DND-41 (cell line): Measurements from ENCODE around the gene DNM2.
A peak's percentile ranks its signal among the peaks of the same experiment; 100 is the strongest.

Experiments
- ATAC-seq: fragments of 200-7000 bp; cut with Tn5 transposase; 3 replicates; pipeline ENCODE4 v1.9.1; 2021; ENCODE audit warnings: low read depth; ENCODE audit not compliant: insufficient read depth
- DNase-seq: peaks from one replicate; pipeline ENCODE4 v3.0.0-alpha.2; 2020
- H2AFZ ChIP-seq: 2 replicates; pipeline ENCODE4 v1.6.0; 2012; ENCODE audit warnings: low read depth, low read length
- H3K27ac ChIP-seq: 2 replicates; pipeline ENCODE4 v1.5.1; 2012; ENCODE audit warnings: low read length, inconsistent platforms
- H3K27me3 ChIP-seq: fragments of 200-600 bp; sonication (generic); 2 replicates; pipeline ENCODE4 v1.6.0; 2012; ENCODE audit warnings: low read length, mild to moderate bottlenecking, inconsistent platforms; ENCODE audit not compliant: insufficient read depth, poor library complexity
- H3K36me3 ChIP-seq: 2 replicates; pipeline ENCODE4 v1.5.1; 2012; ENCODE audit warnings: low read length, inconsistent platforms; ENCODE audit not compliant: insufficient read depth
- H3K4me1 ChIP-seq: 2 replicates; pipeline ENCODE4 v1.5.1; 2012; ENCODE audit warnings: mild to moderate bottlenecking, low read length; ENCODE audit not compliant: insufficient read depth
- H3K4me2 ChIP-seq: 2 replicates; pipeline ENCODE4 v1.6.0; 2012; ENCODE audit warnings: mild to moderate bottlenecking, moderate library complexity, low read length, inconsistent platforms; ENCODE audit not compliant: insufficient read depth
- H3K4me3 ChIP-seq, 2 experiments: fragments of 200-600 bp in 1 of 2; shearing (Covaris generic) in 1 of 2; 2 replicates each; pipeline ENCODE4 v1.5.1; 2012 to 2016; ENCODE audit warnings: inconsistent platforms in 2 of 2, low read length in 2 of 2, mild to moderate bottlenecking in 2 of 2, low read depth in 1 of 2, moderate library complexity in 1 of 2
- H3K79me2 ChIP-seq: 2 replicates; pipeline ENCODE4 v1.6.0; 2012; ENCODE audit warnings: low read length, inconsistent platforms; ENCODE audit not compliant: insufficient read depth
- H3K9ac ChIP-seq: 2 replicates; pipeline ENCODE4 v1.6.0; 2012; ENCODE audit warnings: low read depth, mild to moderate bottlenecking, inconsistent platforms, low read length, moderate library complexity
- H3K9me3 ChIP-seq: 2 replicates; pipeline ENCODE4 v1.5.1; 2012; ENCODE audit warnings: low read length, moderate library complexity, mild to moderate bottlenecking, inconsistent platforms; ENCODE audit not compliant: insufficient read depth, severe bottlenecking
- H4K20me1 ChIP-seq: 2 replicates; pipeline ENCODE4 v1.6.0; 2012; ENCODE audit warnings: low read length; ENCODE audit not compliant: insufficient read depth
- EZH2 ChIP-seq: IDR thresholded peaks from 3 replicates; pipeline ENCODE4 v1.6.1; 2012; ENCODE audit warnings: borderline replicate concordance, low read depth, mild to moderate bottlenecking, moderate library complexity, low read length, inconsistent platforms; ENCODE audit not compliant: severe bottlenecking
- TF ChIP-seq, protein P1 (sequence below): IDR thresholded peaks from 2 replicates; pipeline ENCODE4 v1.5.1; 2012; ENCODE audit warnings: borderline replicate concordance, low read length, moderate library complexity, mild to moderate bottlenecking; ENCODE audit not compliant: poor library complexity, severe bottlenecking; ENCODE audit errors: extremely low read depth

Gene DNM2

DNA sequence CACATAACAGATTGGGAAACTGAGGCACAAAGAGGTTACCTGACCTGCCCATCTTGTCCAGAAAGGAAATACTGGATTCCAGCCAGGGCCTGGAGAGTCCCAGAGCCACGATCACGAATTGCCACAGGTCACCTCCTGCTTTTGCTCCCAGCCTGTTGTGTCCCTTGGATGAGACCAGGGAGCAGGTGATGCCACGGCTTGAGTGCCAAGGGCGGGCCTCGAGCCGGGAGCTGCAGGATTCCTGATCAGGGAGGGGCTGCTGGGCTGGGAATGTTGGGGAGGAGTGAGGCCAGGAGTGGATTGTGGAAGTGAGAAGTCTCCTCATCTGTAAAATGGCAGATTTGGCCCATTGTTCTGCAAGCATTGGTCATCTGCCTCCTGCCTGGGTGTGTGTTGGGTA is 29.4 kb downstream of the DNM2 start:
- Histone ChIP-seq H3K4me2 (no peak overlapping the region), H3K27ac (no peak overlapping the region), H2AFZ (no peak overlapping the region), H3K4me3 (no peak overlapping the region), H4K20me1 (peaks cover 89% of the 10 kb centered on the region), H3K9ac (no peak overlapping the region), H3K4me1 (no peaks in the 10 kb centered on the region), H3K36me3 (peaks cover 14% of the 10 kb centered on the region; the same call in 1 of the 2 replicates), H3K79me2 (peaks cover 97% of the 10 kb centered on the region), H3K9me3 (no peaks in the 10 kb centered on the region), H3K27me3 (no peaks in the 10 kb centered on the region)
- DNase-seq (no peak), ATAC-seq (no peak)
- TF ChIP-seq, protein P1, sequence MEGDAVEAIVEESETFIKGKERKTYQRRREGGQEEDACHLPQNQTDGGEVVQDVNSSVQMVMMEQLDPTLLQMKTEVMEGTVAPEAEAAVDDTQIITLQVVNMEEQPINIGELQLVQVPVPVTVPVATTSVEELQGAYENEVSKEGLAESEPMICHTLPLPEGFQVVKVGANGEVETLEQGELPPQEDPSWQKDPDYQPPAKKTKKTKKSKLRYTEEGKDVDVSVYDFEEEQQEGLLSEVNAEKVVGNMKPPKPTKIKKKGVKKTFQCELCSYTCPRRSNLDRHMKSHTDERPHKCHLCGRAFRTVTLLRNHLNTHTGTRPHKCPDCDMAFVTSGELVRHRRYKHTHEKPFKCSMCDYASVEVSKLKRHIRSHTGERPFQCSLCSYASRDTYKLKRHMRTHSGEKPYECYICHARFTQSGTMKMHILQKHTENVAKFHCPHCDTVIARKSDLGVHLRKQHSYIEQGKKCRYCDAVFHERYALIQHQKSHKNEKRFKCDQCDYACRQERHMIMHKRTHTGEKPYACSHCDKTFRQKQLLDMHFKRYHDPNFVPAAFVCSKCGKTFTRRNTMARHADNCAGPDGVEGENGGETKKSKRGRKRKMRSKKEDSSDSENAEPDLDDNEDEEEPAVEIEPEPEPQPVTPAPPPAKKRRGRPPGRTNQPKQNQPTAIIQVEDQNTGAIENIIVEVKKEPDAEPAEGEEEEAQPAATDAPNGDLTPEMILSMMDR = no peak
- TF ChIP-seq EZH2 = no peak

DNA sequence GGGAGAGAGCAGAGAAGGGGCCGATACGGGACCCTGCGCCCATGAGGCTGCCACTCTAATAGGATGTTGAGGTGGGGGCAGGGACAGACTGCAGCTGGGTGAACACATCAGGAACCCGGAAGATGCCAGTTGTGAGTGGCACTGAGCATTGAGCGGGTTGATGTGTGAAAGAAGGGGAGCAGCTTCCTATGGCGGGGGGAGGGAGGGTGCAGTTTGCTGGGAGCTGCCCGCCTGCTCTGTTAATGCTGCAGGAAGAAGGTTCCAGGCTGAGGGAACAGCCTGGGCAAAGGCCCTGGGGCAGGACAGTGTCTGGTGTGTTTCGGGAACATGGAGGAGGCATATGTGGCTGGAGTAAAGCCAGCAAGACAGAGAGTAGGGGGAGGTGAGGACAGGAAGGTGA is 29.8 kb downstream of the DNM2 start:
- Histone ChIP-seq H3K36me3 (peaks cover 10% of the 10 kb centered on the region; the same call in 1 of the 2 replicates), H4K20me1 (peaks cover 89% of the 10 kb centered on the region), H3K79me2 (peaks cover 97% of the 10 kb centered on the region)

DNA sequence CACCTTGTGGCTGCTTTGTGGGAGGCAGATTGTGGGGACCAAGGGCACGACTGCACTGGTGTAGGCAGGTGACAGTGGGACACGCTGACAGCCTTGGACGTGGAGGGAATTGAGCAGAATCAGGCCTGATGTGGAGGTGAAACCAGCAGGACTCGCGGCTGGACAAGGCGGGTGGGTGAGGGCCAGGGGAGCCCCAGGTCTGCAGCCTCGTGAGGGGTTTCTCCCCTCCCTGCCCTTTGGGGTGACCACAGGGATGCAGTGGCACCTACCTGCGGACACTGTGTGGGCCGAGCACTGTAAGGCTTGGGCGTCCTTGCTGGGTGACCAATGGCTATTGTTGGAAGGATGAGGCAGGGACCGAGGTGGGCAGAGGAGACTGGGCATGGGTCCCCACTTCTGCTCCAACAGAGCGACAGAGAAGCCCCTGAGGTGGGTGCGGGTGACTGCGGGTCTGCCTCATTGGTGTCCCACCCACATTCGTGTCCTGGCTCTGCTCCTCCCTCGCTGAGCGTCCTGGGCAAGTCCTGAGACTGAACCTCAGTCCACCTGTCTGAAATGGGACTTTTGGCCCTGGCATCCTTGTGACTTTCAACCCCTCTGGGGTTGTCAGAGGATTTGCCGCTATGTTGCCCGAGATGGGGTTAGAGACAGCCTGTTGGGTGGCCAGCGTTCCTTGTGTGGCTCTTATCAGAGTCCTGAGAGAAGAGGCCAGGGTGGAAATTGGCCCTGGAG is 30.5 kb downstream of the DNM2 start:
- Histone ChIP-seq H3K4me2 (no peak overlapping the region), H3K36me3 (peaks cover 10% of the 10 kb centered on the region; the same call in 1 of the 2 replicates), H3K4me3 (no peak overlapping the region), H4K20me1 (peaks cover 86% of the 10 kb centered on the region), H3K4me1 (no peaks in the 10 kb centered on the region), H3K79me2 (peaks cover 96% of the 10 kb centered on the region), H3K27me3 (no peaks in the 10 kb centered on the region), H3K9ac (no peak overlapping the region), H3K9me3 (no peaks in the 10 kb centered on the region), H2AFZ (no peak overlapping the region), H3K27ac (peak overlapping the region; percentile 44; the same call in 1 of the 2 replicates)
- ATAC-seq = no peak
- TF ChIP-seq EZH2 = no peak
- TF ChIP-seq, protein P1 = no peak
- no peak for DNase-seq

More for the DNA sequence above, 29.8 kb downstream of the DNM2 start:
- TF ChIP-seq, protein P1 = no peak
- no peak for TF ChIP-seq EZH2
- ATAC-seq = no peak
- H3K27ac ChIP-seq = no peak overlapping the region
- no peak for DNase-seq
- H3K4me3 ChIP-seq = no peak overlapping the region
- H3K4me1 ChIP-seq = no peaks in the 10 kb centered on the region
- H3K4me2 ChIP-seq = no peak overlapping the region
- H3K9ac ChIP-seq = no peak overlapping the region
- no peak overlapping the region for H2AFZ ChIP-seq
- H3K9me3 ChIP-seq = no peaks in the 10 kb centered on the region
- no peaks in the 10 kb centered on the region for H3K27me3 ChIP-seq
